ENCODE data around the gene HUS1.

HUS1 gene

GRCh38 chr7:47915616-47915976 is 63.8 kb downstream of the HUS1 start:
- DNase-seq = no peak

GRCh38 chr7:47914717-47915615 is 64.4 kb downstream of the HUS1 start:
- no peak for DNase-seq
